Psoas muscle (tissue), 8 donors: ENCODE data around the gene GTPBP3. TPM values are rescaled to one million over a fixed set of nuclear protein-coding genes. Genes with fewer than 3 reads are reported as not detected.

Source experiments
- ATAC-seq, 4 donors: fragments of 200-7000 bp; cut with Tn5 transposase; one replicate each; pipeline ENCODE4 v1.9.1; 2020; ENCODE audit warnings: moderate library complexity in 3 of 4, mild to moderate bottlenecking in 2 of 4
- DNase-seq, 2 donors: peaks; one replicate each; pipeline ENCODE4 v3.0.0-alpha.2; 2020
- H3K27ac ChIP-seq: fragments of 200-600 bp; one replicate; pipeline ENCODE4 v1.8.0; 2022
- H3K27me3 ChIP-seq, 3 donors: fragments of 200-600 bp in 1 of 3; one replicate each; pipeline versions ENCODE4 v1.6.1 to v1.8.0; 2013 to 2022; ENCODE audit warnings: low read length in 2 of 3, mild to moderate bottlenecking in 2 of 3, moderate library complexity in 1 of 3; ENCODE audit not compliant: insufficient read depth in 3 of 3
- H3K36me3 ChIP-seq, 2 donors: fragments of 200-600 bp in 1 of 2; one replicate each; pipeline versions ENCODE4 v1.6.1 to v1.8.0; 2013 to 2022; ENCODE audit warnings: low read depth in 1 of 2, mild to moderate bottlenecking in 1 of 2, moderate library complexity in 1 of 2; ENCODE audit not compliant: insufficient read depth in 1 of 2
- H3K4me1 ChIP-seq: fragments of 200-600 bp; one replicate; pipeline ENCODE4 v1.8.0; 2022
- H3K4me3 ChIP-seq: fragments of 200-600 bp; one replicate; pipeline ENCODE4 v1.8.0; 2022; ENCODE audit warnings: mild to moderate bottlenecking
- H3K9me3 ChIP-seq: fragments of 200-600 bp; one replicate; pipeline ENCODE4 v1.8.0; 2022
- CTCF ChIP-seq: fragments of 200-600 bp; IDR thresholded peaks from one replicate; pipeline ENCODE4 v1.8.0; 2022; ENCODE audit warnings: antibody characterized with exemption
- WGBS, 3 donors: extraction: QIAGEN DNeasy Blood & Tissue Kit; methylation state at CpG; one replicate each; pipeline versions ENCODE4 v1.1.6 to v1.1.7; 2013; 5-methylcytosine and 5-hydroxymethylcytosine counted together
- intact Hi-C, 2 donors: fragments of 100-400 bp; cut with DNase I; formaldehyde crosslinking; loops; one replicate each; pipeline versions ENCODE4 v1.11.0 to v1.14.2; 2022
- polyA plus RNA-seq, 3 donors: library from polyadenylated mRNA; stranded (reverse); fragments of 200-250 nt; gene quantifications; one replicate each; pipeline ENCODE4 v1.2.3, GENCODE V29; 2013
- total RNA-seq, 4 donors: library from RNA; stranded (reverse); fragmentation: NEBNext Ultra II Directional in 2 of 4; extraction: Animal tissue kit (Norgen Biotek cat#: 25700) in 2 of 4; gene quantifications; one replicate each; pipeline versions ENCODE4 v1.2.1 to v1.2.4, GENCODE V29; 2021 to 2023
- donor health status: healthy with polysubstance abuse.
- donor health status: DM: no; HTN: no; CAD: no; lungs with moderate emphysema.
- donor health status: Bipolar disorder and iron deficiency.
- donor health status: healthy.
- donor health status: DM: yes; HTN: yes; CAD: no.
- donor health status: DM: no; HTN: no; CAD: no.
- donor health status: DM: no; HTN: no; CAD: no.
- donor health status: DM: yes; HTN: yes; CAD: no.

Gene GTPBP3
- total and polyA plus RNA-seq, 7 donors: 6.2 to 16.5 (median 10.1) TPM

- TF ChIP-seq CTCF: no peak
These were observed 12.8 kb upstream of the GTPBP3 start for GRCh38 chr19:17324357-17325114.

GRCh38 chr19:17325133-17325532 is 12.2 kb upstream of the GTPBP3 start:
- Histone ChIP-seq H3K27me3 (no peaks in the 10 kb centered on the region), H3K36me3 (peaks cover 3 to 60% of the 10 kb centered on the region in 2 donors), H3K4me3 (no peak overlapping the region), H3K27ac (no peak overlapping the region), H3K4me1 (no peaks in the 10 kb centered on the region), H3K9me3 (no peaks in the 10 kb centered on the region)
- intact Hi-C loops: no loop called here
- ATAC-seq (no peak), DNase-seq (no peak)
- TF ChIP-seq CTCF: no peak
- 96 to 98% (median 97%) methylated on average over 20 of the region's 20 CpGs for WGBS, 3 donors

More at GRCh38 chr19:17324357-17325114, 12.8 kb upstream of the GTPBP3 start:
- ATAC-seq (no peak), DNase-seq (no peak)
- peaks cover 3 to 59% of the 10 kb centered on the region in 2 donors for H3K36me3 ChIP-seq
- H3K4me1 ChIP-seq: no peaks in the 10 kb centered on the region
- intact Hi-C loops: no loop called here
- H3K27ac ChIP-seq: no peak overlapping the region
- H3K27me3 ChIP-seq: no peaks in the 10 kb centered on the region
- H3K4me3 ChIP-seq: no peak overlapping the region
- no peaks in the 10 kb centered on the region for H3K9me3 ChIP-seq
- WGBS, 3 donors: 87 to 91% (median 88%) methylated on average over 27 to 28 of the region's 28 CpGs

GRCh38 chr19:17325881-17326594 is 11.3 kb upstream of the GTPBP3 start:
- ATAC-seq (peak in 1 of 4 donors; percentile 12), DNase-seq (no peak)
- no peak overlapping the region for H3K4me3 ChIP-seq
- 69 to 85% (median 77%) methylated on average over 17 of the region's 17 CpGs for WGBS, 3 donors
- no peaks in the 10 kb centered on the region for H3K9me3 ChIP-seq
- intact Hi-C loops: no loop called here
- H3K27me3 ChIP-seq: no peaks in the 10 kb centered on the region
- H3K27ac ChIP-seq: no peak overlapping the region
- H3K4me1 ChIP-seq: no peaks in the 10 kb centered on the region
- peaks cover 3 to 60% of the 10 kb centered on the region in 2 donors for H3K36me3 ChIP-seq
- no peak for TF ChIP-seq CTCF

- 76 to 81% (median 80%) methylated on average over 11 of the region's 11 CpGs for WGBS, 3 donors
- no peak overlapping the region for H3K4me3 ChIP-seq
- no peaks in the 10 kb centered on the region for H3K4me1 ChIP-seq
- no peaks in the 10 kb centered on the region for H3K27me3 ChIP-seq
- no peaks in the 10 kb centered on the region for H3K9me3 ChIP-seq
- DNase-seq: no peak
- no peak overlapping the region for H3K27ac ChIP-seq
- intact Hi-C loops: no loop called here
- TF ChIP-seq CTCF: no peak
- no peak for ATAC-seq
- peaks cover 1 to 55% of the 10 kb centered on the region in 2 donors for H3K36me3 ChIP-seq
These were observed 10.8 kb upstream of the GTPBP3 start for GRCh38 chr19:17326595-17326966.
